Mesendoderm (in vitro differentiated cells): ENCODE results near the gene ELOVL1.

Experiments
- DNase-seq: peaks from one replicate; pipeline ENCODE4 v3.0.0; 2013
- H2AK5ac ChIP-seq: 2 replicates; pipeline ENCODE4 v1.6.1; 2013; ENCODE audit warnings: low read length, inconsistent platforms
- H2BK120ac ChIP-seq: 2 replicates; pipeline ENCODE4 v1.6.1; 2013; ENCODE audit warnings: low read depth, mild to moderate bottlenecking, low read length, moderate library complexity, mixed read lengths
- H2BK15ac ChIP-seq: replicated peaks from 2 replicates; pipeline ENCODE4 v1.6.1; 2013; ENCODE audit warnings: low read depth, mild to moderate bottlenecking, moderate library complexity
- H2BK5ac ChIP-seq: 2 replicates; pipeline ENCODE4 v1.6.1; 2013; ENCODE audit warnings: low read length, inconsistent platforms
- H3K18ac ChIP-seq: 2 replicates; pipeline ENCODE4 v1.6.1; 2013; ENCODE audit warnings: mild to moderate bottlenecking, low read length, mixed read lengths
- H3K23ac ChIP-seq: one replicate; pipeline ENCODE4 v1.6.1; 2013; ENCODE audit warnings: low read length
- H3K27ac ChIP-seq: 2 replicates; pipeline ENCODE4 v1.5.1; 2013; ENCODE audit warnings: low read depth, mild to moderate bottlenecking, inconsistent platforms, low read length, moderate library complexity
- H3K27me3 ChIP-seq: 2 replicates; pipeline ENCODE4 v1.6.1; 2013; ENCODE audit warnings: low read length, control low read depth, mild to moderate bottlenecking, inconsistent platforms; ENCODE audit not compliant: insufficient read depth, poor library complexity
- H3K36me3 ChIP-seq: 2 replicates; pipeline ENCODE4 v1.6.1; 2013; ENCODE audit warnings: low read length, inconsistent platforms; ENCODE audit not compliant: control insufficient read depth, insufficient read depth
- H3K4ac ChIP-seq: one replicate; pipeline ENCODE4 v1.6.1; 2013; ENCODE audit warnings: low read depth, mild to moderate bottlenecking, low read length, moderate library complexity
- H3K4me1 ChIP-seq: 2 replicates; pipeline ENCODE4 v1.6.1; 2013; ENCODE audit warnings: low read depth, low read length, inconsistent platforms; ENCODE audit not compliant: control insufficient read depth
- H3K4me2 ChIP-seq: 2 replicates; pipeline ENCODE4 v1.6.1; 2013; ENCODE audit warnings: low read length
- H3K4me3 ChIP-seq: 2 replicates; pipeline ENCODE4 v1.5.1; 2013; ENCODE audit warnings: mild to moderate bottlenecking, low read length
- H3K56ac ChIP-seq: one replicate; pipeline ENCODE4 v1.6.1; 2013; ENCODE audit warnings: low read length
- H3K79me1 ChIP-seq: 2 replicates; pipeline ENCODE4 v1.6.1; 2013; ENCODE audit warnings: low read length, inconsistent platforms
- H3K79me2 ChIP-seq: 2 replicates; pipeline ENCODE4 v1.6.1; 2013; ENCODE audit warnings: mild to moderate bottlenecking, low read length; ENCODE audit not compliant: control insufficient read depth, insufficient read depth
- H3K9ac ChIP-seq: 2 replicates; pipeline ENCODE4 v1.6.1; 2013; ENCODE audit warnings: low read length, inconsistent platforms
- H4K5ac ChIP-seq: one replicate; pipeline ENCODE4 v1.6.1; 2013; ENCODE audit warnings: low read length
- H4K8ac ChIP-seq: one replicate; pipeline ENCODE4 v1.6.1; 2013; ENCODE audit warnings: low read depth, mild to moderate bottlenecking, control low read depth, low read length, moderate library complexity
- WGBS: extraction: QIAGEN DNeasy Blood & Tissue Kit; methylation state at CpG from one replicate; pipeline ENCODE4 v1.1.7; 2013; ENCODE audit warnings: low lambda C conversion rate, missing lambda C conversion rate; ENCODE audit not compliant: insufficient coverage; ENCODE audit errors: extremely low coverage; 5-methylcytosine and 5-hydroxymethylcytosine counted together

Gene ELOVL1

DNA sequence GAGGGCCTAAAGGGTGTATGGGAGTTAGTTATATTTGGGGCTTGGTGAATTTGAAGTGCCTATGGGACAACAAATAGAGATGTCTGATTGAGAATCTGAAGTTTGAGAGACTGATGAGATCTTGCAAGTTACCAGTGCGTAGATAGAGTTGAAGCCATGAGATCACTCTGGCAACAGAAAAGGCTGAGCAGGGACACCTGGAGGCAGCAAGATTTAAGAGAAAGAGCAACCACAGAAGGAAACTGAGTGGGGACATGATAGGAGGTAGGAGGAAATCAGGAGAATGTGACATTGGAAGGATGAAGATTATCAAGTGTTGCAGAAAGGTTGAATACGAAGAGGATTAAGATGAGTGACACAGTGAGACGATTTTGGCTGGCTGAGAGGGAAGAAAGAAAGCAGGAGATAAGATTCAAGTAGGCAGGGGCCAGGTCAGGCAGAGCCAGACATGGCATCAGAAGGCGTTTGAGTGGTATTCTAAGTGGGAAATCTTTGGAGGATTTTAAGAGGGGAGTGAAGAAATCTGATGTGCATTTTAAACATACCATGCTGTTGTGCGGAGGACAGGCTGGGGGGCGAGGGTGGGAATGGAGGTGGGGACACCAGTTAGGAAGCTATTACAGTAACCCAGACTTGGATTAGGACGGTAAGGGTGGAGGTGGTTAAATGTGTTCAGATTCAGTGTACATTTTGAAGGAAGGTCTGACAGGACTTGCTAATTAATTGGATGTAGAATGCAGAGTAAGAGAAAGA is 33.2 kb downstream of the ELOVL1 start:
- WGBS: no CpG with 5 or more reads among the region's 7 CpGs
- H4K5ac ChIP-seq: no peak overlapping the region
- H2AK5ac ChIP-seq: no peak overlapping the region
- H3K36me3 ChIP-seq: no peaks in the 10 kb centered on the region
- no peak overlapping the region for H2BK15ac ChIP-seq
- peaks cover 7% of the 10 kb centered on the region for H3K4me1 ChIP-seq
- H2BK5ac ChIP-seq: no peak overlapping the region
- no peak overlapping the region for H2BK120ac ChIP-seq
- H3K79me1 ChIP-seq: no peaks in the 10 kb centered on the region
- H4K8ac ChIP-seq: no peak overlapping the region
- H3K23ac ChIP-seq: no peak overlapping the region
- H3K27me3 ChIP-seq: no peaks in the 10 kb centered on the region
- H3K4me2 ChIP-seq: no peak overlapping the region
- no peak overlapping the region for H3K27ac ChIP-seq
- no peak overlapping the region for H3K9ac ChIP-seq
- H3K79me2 ChIP-seq: no peaks in the 10 kb centered on the region
- no peak overlapping the region for H3K4ac ChIP-seq
- H3K18ac ChIP-seq: no peak overlapping the region
- DNase-seq: no peak
- no peak overlapping the region for H3K56ac ChIP-seq
- no peak overlapping the region for H3K4me3 ChIP-seq

DNA sequence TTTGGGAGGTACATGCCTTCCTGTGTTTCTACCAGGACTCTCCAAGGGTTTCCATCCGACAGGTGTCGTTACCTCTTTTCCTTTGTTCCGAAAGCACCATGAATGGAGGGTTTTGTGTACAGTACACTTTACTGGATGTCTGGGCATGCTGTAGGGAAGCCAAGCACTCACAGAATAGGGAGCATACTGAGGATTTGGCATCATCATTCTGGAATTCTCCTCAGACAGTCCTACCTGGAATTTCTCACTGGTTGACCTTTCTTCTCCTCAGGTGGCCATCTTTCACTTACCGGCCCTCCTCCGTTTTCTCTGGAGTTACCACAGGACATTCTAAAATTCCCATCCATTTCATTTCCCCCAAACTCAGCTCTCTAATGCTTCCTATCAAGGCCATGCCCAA is 36.1 kb downstream of the ELOVL1 start:
- Histone ChIP-seq H2BK120ac (no peak overlapping the region), H3K27me3 (no peaks in the 10 kb centered on the region), H3K79me2 (no peaks in the 10 kb centered on the region), H2BK15ac (no peak overlapping the region), H3K4me2 (no peak overlapping the region), H3K79me1 (no peaks in the 10 kb centered on the region), H3K9ac (no peak overlapping the region), H2BK5ac (no peak overlapping the region), H3K56ac (no peak overlapping the region), H3K27ac (no peak overlapping the region), H3K23ac (no peak overlapping the region), H2AK5ac (no peak overlapping the region), H4K8ac (no peak overlapping the region), H3K36me3 (no peaks in the 10 kb centered on the region), H3K4ac (no peak overlapping the region), H4K5ac (no peak overlapping the region), H3K4me3 (no peak overlapping the region), H3K18ac (no peak overlapping the region), H3K4me1 (peaks cover 7% of the 10 kb centered on the region)
- no CpG with 5 or more reads among the region's 5 CpGs for WGBS
- peak; percentile 36 for DNase-seq

DNA sequence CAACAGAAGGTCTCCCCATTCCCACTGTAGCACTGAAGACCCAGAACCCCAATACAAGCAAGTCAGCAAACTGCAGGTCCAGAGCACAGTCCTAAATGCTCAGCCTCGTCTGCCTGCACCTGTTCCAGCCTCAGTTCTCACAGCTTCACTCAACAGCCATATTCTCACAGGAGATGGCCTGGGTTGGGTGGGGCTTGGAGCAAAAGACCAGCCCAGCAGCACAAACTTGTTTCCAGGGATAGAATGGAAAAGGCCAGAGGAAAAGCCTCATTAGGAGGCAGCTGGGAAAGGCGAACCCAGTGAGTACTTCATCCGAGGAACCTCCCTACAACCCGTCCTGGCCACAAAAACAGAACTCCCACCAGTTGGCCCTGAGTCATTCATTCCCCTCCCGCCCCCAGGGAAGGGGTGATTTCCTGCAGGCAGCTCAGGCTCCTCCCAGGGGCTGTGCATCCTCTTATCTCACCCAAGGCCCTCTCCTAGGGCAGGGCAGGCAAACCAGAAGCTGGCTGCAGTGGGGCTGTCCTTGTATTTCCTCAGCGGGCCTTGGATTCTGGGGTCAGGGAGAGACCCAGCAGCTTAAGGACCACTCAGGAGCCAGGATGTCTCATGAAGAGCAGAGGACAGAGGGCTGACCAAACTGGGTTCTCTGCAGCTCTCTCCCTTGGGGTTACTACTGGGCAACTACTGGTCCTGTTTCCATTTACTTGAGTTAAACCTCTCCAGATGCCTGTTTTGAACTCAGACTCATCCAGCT is 37.6 kb downstream of the ELOVL1 start:
- H3K79me2 ChIP-seq: no peaks in the 10 kb centered on the region
- H2BK120ac ChIP-seq: no peak overlapping the region
- H3K36me3 ChIP-seq: no peaks in the 10 kb centered on the region
- H3K9ac ChIP-seq: peak overlapping the region; percentile 29
- no CpG with 5 or more reads among the region's 6 CpGs for WGBS
- no peak overlapping the region for H3K4me2 ChIP-seq
- DNase-seq: peak; percentile 91
- H2BK15ac ChIP-seq: no peak overlapping the region
- H3K79me1 ChIP-seq: no peaks in the 10 kb centered on the region
- peaks cover 7% of the 10 kb centered on the region for H3K4me1 ChIP-seq
- H3K18ac ChIP-seq: no peak overlapping the region
- no peak overlapping the region for H4K8ac ChIP-seq
- H3K23ac ChIP-seq: no peak overlapping the region
- peak overlapping the region; percentile 73 for H3K56ac ChIP-seq
- H3K4ac ChIP-seq: no peak overlapping the region
- peak overlapping the region; percentile 55 for H2BK5ac ChIP-seq
- no peak overlapping the region for H3K27ac ChIP-seq
- no peak overlapping the region for H3K4me3 ChIP-seq
- H3K27me3 ChIP-seq: no peaks in the 10 kb centered on the region
- H4K5ac ChIP-seq: no peak overlapping the region
- H2AK5ac ChIP-seq: peak overlapping the region; percentile 58

DNA sequence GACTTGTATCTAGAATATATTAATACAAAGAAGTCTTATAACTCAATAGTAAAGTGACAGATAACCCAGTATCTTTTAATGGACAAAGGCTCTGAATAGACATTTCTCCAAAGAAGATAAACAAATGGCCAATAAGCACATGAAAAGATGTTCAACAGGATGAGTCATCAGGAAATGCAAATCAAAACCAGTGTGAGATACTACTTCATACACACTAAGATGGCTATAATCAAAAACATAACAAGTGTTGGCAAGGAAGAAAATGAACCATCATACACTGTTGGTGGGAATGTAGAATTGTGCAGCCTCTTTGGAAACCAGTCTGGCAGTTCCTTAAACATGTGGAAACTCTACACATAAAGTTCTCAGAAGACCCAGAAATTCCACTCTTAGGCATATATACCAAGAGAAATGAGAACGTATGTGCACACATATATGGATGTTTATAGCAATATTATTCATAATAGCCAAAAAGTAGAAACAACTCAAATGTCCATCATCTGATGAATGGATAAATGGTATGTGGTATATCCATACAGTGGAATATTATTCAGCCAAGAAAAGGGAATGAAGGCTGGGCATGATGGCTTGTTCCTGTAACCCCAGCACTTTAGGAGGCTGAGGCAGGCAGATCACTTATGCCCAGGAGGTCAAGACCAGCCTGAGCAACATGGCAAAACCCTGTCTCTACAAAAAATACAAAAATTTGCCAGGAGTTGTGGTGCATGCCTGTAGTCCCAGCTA is 40.1 kb downstream of the ELOVL1 start:
- Histone ChIP-seq H3K56ac (no peak overlapping the region), H2BK120ac (no peak overlapping the region), H3K4me3 (no peak overlapping the region), H3K4me2 (no peak overlapping the region), H3K18ac (no peak overlapping the region), H2BK5ac (no peak overlapping the region), H3K4ac (no peak overlapping the region), H3K79me2 (no peaks in the 10 kb centered on the region), H3K27me3 (no peaks in the 10 kb centered on the region), H3K4me1 (peaks cover 10% of the 10 kb centered on the region), H3K79me1 (no peaks in the 10 kb centered on the region), H3K36me3 (no peaks in the 10 kb centered on the region), H3K27ac (no peak overlapping the region), H4K8ac (no peak overlapping the region), H3K9ac (no peak overlapping the region), H3K23ac (no peak overlapping the region), H4K5ac (no peak overlapping the region), H2AK5ac (no peak overlapping the region), H2BK15ac (no peak overlapping the region)
- no peak for DNase-seq
- WGBS: no CpG with 5 or more reads among the region's 1 CpG

DNA sequence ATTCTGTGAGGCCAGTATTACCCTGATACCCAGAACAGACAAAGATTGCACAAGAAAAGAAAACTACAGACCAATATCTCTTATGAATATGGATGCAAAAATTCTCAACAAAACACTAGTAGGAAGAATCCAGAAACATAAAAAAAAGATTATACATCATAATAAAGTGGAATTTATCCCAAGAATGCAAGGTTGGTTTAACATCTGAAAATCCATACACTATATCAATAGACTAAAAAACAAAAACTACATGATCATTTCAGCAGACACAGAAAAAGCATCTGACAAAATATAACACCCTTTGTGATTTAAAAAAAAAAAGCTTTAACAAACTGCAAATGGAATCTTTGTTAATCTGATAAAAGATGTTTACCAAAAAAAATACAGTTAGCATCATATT is 42.4 kb downstream of the ELOVL1 start:
- H3K79me2 ChIP-seq: no peaks in the 10 kb centered on the region
- no peak overlapping the region for H3K23ac ChIP-seq
- no peak overlapping the region for H4K8ac ChIP-seq
- H3K79me1 ChIP-seq: no peaks in the 10 kb centered on the region
- no peaks in the 10 kb centered on the region for H3K36me3 ChIP-seq
- no peak overlapping the region for H3K27ac ChIP-seq
- H2AK5ac ChIP-seq: no peak overlapping the region
- no peak overlapping the region for H2BK120ac ChIP-seq
- H3K4me1 ChIP-seq: peaks cover 5% of the 10 kb centered on the region
- no peak overlapping the region for H2BK15ac ChIP-seq
- no peak overlapping the region for H2BK5ac ChIP-seq
- no peak overlapping the region for H4K5ac ChIP-seq
- no peak overlapping the region for H3K4ac ChIP-seq
- H3K18ac ChIP-seq: no peak overlapping the region
- H3K4me3 ChIP-seq: no peak overlapping the region
- no peak for DNase-seq
- no peaks in the 10 kb centered on the region for H3K27me3 ChIP-seq
- H3K9ac ChIP-seq: no peak overlapping the region
- H3K56ac ChIP-seq: no peak overlapping the region
- H3K4me2 ChIP-seq: no peak overlapping the region
